Measurements from ENCODE around the gene ACTN1.

- TF ChIP-seq NR2C2 (IDR thresholded peaks at IDR 0.05; ENCODE audit: borderline replicate concordance, control insufficient read depth, insufficient read length, low read depth) (no peak), POLR2A (IDR thresholded peaks at IDR 0.05; ENCODE audit: low read depth, low read length) (no peak), EP300 (IDR thresholded peaks at IDR 0.05; ENCODE audit: borderline replicate concordance in 1 of 2, control insufficient read depth in 1 of 2, low read depth in 2 of 2, low read length in 2 of 2) (no peak), POLR2AphosphoS5 (IDR thresholded peaks at IDR 0.05; ENCODE audit: low read length) (no peak), FOS (IDR thresholded peaks at IDR 0.05; ENCODE audit: borderline replicate concordance, extremely low read depth, insufficient read length) (no peak), CTCF (IDR thresholded peaks at IDR 0.05 in 2 of 3, conservative IDR thresholded peaks at IDR 0.05 in 1 of 3; ENCODE audit: control insufficient read depth in 2 of 3, extremely low read depth in 1 of 3, insufficient read depth in 1 of 3, low read depth in 3 of 3, low read length in 3 of 3) (no peak), FOXM1 (IDR thresholded peaks at IDR 0.05; ENCODE audit: low read depth, low read length) (no peak), MYC (IDR thresholded peaks at IDR 0.05; ENCODE audit: insufficient read depth, insufficient read length, insufficient replicate concordance, low read length, severe bottlenecking) (no peak)
These were observed 25.8 kb upstream of the ACTN1 start for GRCh38 chr14:69004731-69005431.

All from GM12878 (cell line).